Loucy (cell line): ENCODE data around the gene ARMC8.

Experiments
- CTCF ChIP-seq: fragments of 200-600 bp; sonication (generic); conservative IDR thresholded peaks from 2 replicates; pipeline ENCODE4 v1.5.1; 2014; ENCODE audit warnings: mild to moderate bottlenecking, antibody characterized with exemption, low read length
- EZH2phosphoT487 ChIP-seq: fragments of 200-600 bp; IDR thresholded peaks from 2 replicates; pipeline ENCODE4 v1.6.1; 2018; ENCODE audit warnings: antibody characterized with exemption, mild to moderate bottlenecking, moderate library complexity, borderline replicate concordance

- no peak for TF ChIP-seq CTCF
- TF ChIP-seq EZH2phosphoT487 = no peak
Measured at GRCh38 chr3:138323971-138324370, 136.9 kb downstream of the ARMC8 start.
